ENCODE results near the gene NRIP1. TPM values are rescaled to one million over a fixed set of nuclear protein-coding genes. Genes with fewer than 3 reads are reported as not detected.
"Not testable (repeated sequence)": the region's sequence is repeated elsewhere in the genome, so short reads cannot be mapped to it uniquely, and the experiment has no call there.

NRIP1 gene
- total and polyA plus RNA-seq, 2 donors (not counting 3 experiments of a cell fraction or from before 2014, with no cell fraction given): 2.8 to 24.0 TPM

- no peak overlapping the region for H3K4me3 ChIP-seq (replicated peaks in 1 of 3; ENCODE audit: insufficient read depth in 1 of 3, low read depth in 1 of 3, low read length in 3 of 3)
- dilution Hi-C loops (cut with MboI; ENCODE audit: extremely low pct_ligation_motif_present, low sequenced_read_pairs): no loop called here
- peaks cover 6% of the 10 kb centered on the region for H3K9me1 ChIP-seq (replicated peaks; ENCODE audit: control insufficient read depth, extremely low read depth, insufficient read depth, low read length)
- peaks cover 2% of the 10 kb centered on the region for H3K4me1 ChIP-seq (ENCODE audit: control insufficient read depth, extremely low read depth, insufficient read depth, low read length)
- H3K27me3 ChIP-seq (ENCODE audit: control insufficient read depth in 2 of 2, insufficient read depth in 2 of 2, low read length in 2 of 2): no peaks in the 10 kb centered on the region
- FAIRE-seq (no peak), DNase-seq (ENCODE audit: low read depth, low spot score) (peak; percentile 29)
- no peak overlapping the region for H2AFZ ChIP-seq (ENCODE audit: low read depth, low read length)
- no peaks in the 10 kb centered on the region for H3K9me3 ChIP-seq (replicated peaks; ENCODE audit: control insufficient read depth, insufficient read depth, low read length)
- peak; percentile 42 for TF ChIP-seq FOS (IDR thresholded peaks at IDR 0.05; ENCODE audit: borderline replicate concordance, insufficient read depth, low read length)
- no peak for TF ChIP-seq POLR2A (IDR thresholded peaks at IDR 0.05; ENCODE audit: low read depth, low read length)
- H3K9ac ChIP-seq (replicated peaks; ENCODE audit: extremely low read depth, insufficient read depth, low read length): no peak overlapping the region
- peaks cover 86% of the 10 kb centered on the region for H3K79me2 ChIP-seq (ENCODE audit: control insufficient read depth, insufficient read depth, low read length)
- BruUV-seq (replicated peaks): no TSS peak
- no peaks in the 10 kb centered on the region for H3K36me3 ChIP-seq (ENCODE audit: control insufficient read depth in 2 of 2, extremely low read depth in 1 of 2, insufficient read depth in 2 of 2, low read length in 2 of 2)
- ChIA-PET CTCF (interaction anchor here (0.7 to 1.0 kb wide), 3 partner anchors 22 to 157 kb away, joined by 3 read pairs; no protein-coding TSS in a partner anchor), POLR2A (no interaction called here)
- intact Hi-C loops (cut with micrococcal nuclease): no loop called here
- H3K4me2 ChIP-seq (ENCODE audit: insufficient read depth, low read length): no peak overlapping the region
- H3K27ac ChIP-seq (ENCODE audit: insufficient read depth, low read depth, low read length): no peak overlapping the region
- peaks cover 11% of the 10 kb centered on the region for H4K20me1 ChIP-seq (replicated peaks; ENCODE audit: control insufficient read depth, extremely low read depth, insufficient read depth, low read length)
Measured at GRCh38 chr21:15034126-15034853, 30.5 kb downstream of the NRIP1 start.

- CTCF ChIA-PET: no interaction called here
- H3K4me3 ChIP-seq (replicated peaks in 1 of 3; ENCODE audit: insufficient read depth in 1 of 3, low read depth in 1 of 3, low read length in 3 of 3): no peak overlapping the region
- FAIRE-seq (no peak), DNase-seq (ENCODE audit: low read depth, low spot score) (no peak)
- dilution Hi-C loops (cut with MboI; ENCODE audit: extremely low pct_ligation_motif_present, low sequenced_read_pairs) (no loop called here), intact Hi-C loops (cut with micrococcal nuclease) (no loop called here)
- H3K27me3 ChIP-seq (ENCODE audit: control insufficient read depth in 2 of 2, insufficient read depth in 2 of 2, low read length in 2 of 2): no peaks in the 10 kb centered on the region
- H3K79me2 ChIP-seq (ENCODE audit: control insufficient read depth, insufficient read depth, low read length): peaks cover 87% of the 10 kb centered on the region
- H3K4me1 ChIP-seq (ENCODE audit: control insufficient read depth, extremely low read depth, insufficient read depth, low read length): peaks cover 7% of the 10 kb centered on the region
- H3K9me1 ChIP-seq (replicated peaks; ENCODE audit: control insufficient read depth, extremely low read depth, insufficient read depth, low read length): peaks cover 8% of the 10 kb centered on the region
- no peak overlapping the region for H3K4me2 ChIP-seq (ENCODE audit: insufficient read depth, low read length)
- no peaks in the 10 kb centered on the region for H3K9me3 ChIP-seq (replicated peaks; ENCODE audit: control insufficient read depth, insufficient read depth, low read length)
- H3K36me3 ChIP-seq (ENCODE audit: control insufficient read depth in 2 of 2, extremely low read depth in 1 of 2, insufficient read depth in 2 of 2, low read length in 2 of 2): no peaks in the 10 kb centered on the region
- H4K20me1 ChIP-seq (replicated peaks; ENCODE audit: control insufficient read depth, extremely low read depth, insufficient read depth, low read length): peaks cover 14% of the 10 kb centered on the region
- H3K9ac ChIP-seq (replicated peaks; ENCODE audit: extremely low read depth, insufficient read depth, low read length): no peak overlapping the region
- POLR2A ChIA-PET: no interaction called here
- no TSS peak for BruUV-seq (replicated peaks)
- TF ChIP-seq MYC (IDR thresholded peaks at IDR 0.05; ENCODE audit: low read depth, low read length) (no peak), EZH2 (IDR thresholded peaks at IDR 0.05; ENCODE audit: borderline replicate concordance, low read depth, low read length, severe bottlenecking) (no peak), POLR2A (IDR thresholded peaks at IDR 0.05; ENCODE audit: low read depth, low read length) (no peak), FOS (IDR thresholded peaks at IDR 0.05; ENCODE audit: borderline replicate concordance, insufficient read depth, low read length) (no peak), MAX (IDR thresholded peaks at IDR 0.05; ENCODE audit: insufficient read depth, insufficient read length) (no peak), JUN (IDR thresholded peaks at IDR 0.05; ENCODE audit: borderline replicate concordance, insufficient read depth, insufficient read length, low read depth) (no peak)
- H2AFZ ChIP-seq (ENCODE audit: low read depth, low read length): no peak overlapping the region
- no peak overlapping the region for H3K27ac ChIP-seq (ENCODE audit: insufficient read depth, low read depth, low read length)
Measured at GRCh38 chr21:15031790-15032357, 32.9 kb downstream of the NRIP1 start.

GRCh38 chr21:15031362-15031761 lies 33.4 kb downstream of the NRIP1 start:
- H3K9ac ChIP-seq (replicated peaks; ENCODE audit: extremely low read depth, insufficient read depth, low read length); H3K27ac ChIP-seq (ENCODE audit: insufficient read depth, low read depth, low read length); CTCF ChIA-PET; H3K9me3 ChIP-seq (replicated peaks; ENCODE audit: control insufficient read depth, insufficient read depth, low read length); H3K4me2 ChIP-seq (ENCODE audit: insufficient read depth, low read length); H3K36me3 ChIP-seq (ENCODE audit: control insufficient read depth in 2 of 2, extremely low read depth in 1 of 2, insufficient read depth in 2 of 2, low read length in 2 of 2); H3K4me1 ChIP-seq (ENCODE audit: control insufficient read depth, extremely low read depth, insufficient read depth, low read length); H3K9me1 ChIP-seq (replicated peaks; ENCODE audit: control insufficient read depth, extremely low read depth, insufficient read depth, low read length); POLR2A ChIA-PET; intact Hi-C loops (cut with micrococcal nuclease); BruUV-seq (replicated peaks); DNase-seq (ENCODE audit: low read depth, low spot score); dilution Hi-C loops (cut with MboI; ENCODE audit: extremely low pct_ligation_motif_present, low sequenced_read_pairs); H3K27me3 ChIP-seq (ENCODE audit: control insufficient read depth in 2 of 2, insufficient read depth in 2 of 2, low read length in 2 of 2); FAIRE-seq; H3K4me3 ChIP-seq (replicated peaks in 1 of 3; ENCODE audit: insufficient read depth in 1 of 3, low read depth in 1 of 3, low read length in 3 of 3); H2AFZ ChIP-seq (ENCODE audit: low read depth, low read length): not testable (repeated sequence)
- Histone ChIP-seq H3K79me2 (ENCODE audit: control insufficient read depth, insufficient read depth, low read length) (peaks cover 87% of the 10 kb centered on the region), H4K20me1 (replicated peaks; ENCODE audit: control insufficient read depth, extremely low read depth, insufficient read depth, low read length) (peaks cover 14% of the 10 kb centered on the region)

Data from endothelial cell of umbilical vein (primary cell).